ENCODE data around the gene AKR1B15.

AKR1B15 gene

DNA sequence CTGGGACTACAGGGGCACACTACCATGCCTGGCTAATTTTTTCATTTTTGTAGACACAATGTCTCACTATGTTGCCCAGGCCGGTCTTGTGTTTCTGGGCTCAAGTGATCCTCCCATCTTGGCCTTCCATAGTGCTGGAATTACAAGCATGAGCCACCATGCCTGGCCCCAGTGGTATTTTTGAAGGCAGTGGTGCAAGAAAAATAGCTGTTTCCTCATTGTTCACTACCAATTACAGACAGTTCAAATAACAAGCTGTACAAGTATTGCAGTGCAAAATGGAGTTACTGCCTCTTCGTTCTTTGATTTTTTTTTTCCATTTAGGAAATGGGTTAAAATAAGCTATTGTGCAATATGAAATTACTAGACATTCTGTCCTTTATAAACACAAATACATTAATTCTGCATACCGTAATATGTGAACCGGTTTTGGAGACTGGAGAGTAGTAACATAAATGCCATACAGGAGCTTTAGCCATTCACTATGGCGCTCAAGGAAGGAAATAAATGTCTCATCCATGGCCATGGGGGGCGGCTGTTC, 62.8 kb downstream of the AKR1B15 start:
- DNase-seq (ENCODE audit: low read depth in 2 of 3, low spot score in 1 of 3) = no peak

DNA sequence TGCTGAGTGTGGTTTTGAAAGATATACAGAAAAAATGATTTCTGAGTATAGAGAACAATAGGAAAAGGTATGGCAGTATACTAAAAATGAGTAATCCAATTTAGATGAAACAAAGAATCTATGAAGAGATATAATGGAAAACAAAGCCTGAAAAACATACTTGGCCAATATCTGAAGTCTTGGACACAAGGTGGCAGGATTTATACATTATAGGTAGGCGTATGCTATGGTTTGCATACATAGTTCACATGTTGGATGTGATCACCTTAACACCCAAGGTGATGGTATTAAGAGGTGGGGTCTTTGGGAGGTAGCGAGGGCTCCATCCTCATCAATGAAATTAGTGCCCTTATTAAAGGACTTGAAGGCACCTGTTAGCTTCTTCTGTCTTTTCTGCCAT, 63.3 kb downstream of the AKR1B15 start:
- no peak for DNase-seq (ENCODE audit: low read depth in 2 of 3, low spot score in 1 of 3)

DNA sequence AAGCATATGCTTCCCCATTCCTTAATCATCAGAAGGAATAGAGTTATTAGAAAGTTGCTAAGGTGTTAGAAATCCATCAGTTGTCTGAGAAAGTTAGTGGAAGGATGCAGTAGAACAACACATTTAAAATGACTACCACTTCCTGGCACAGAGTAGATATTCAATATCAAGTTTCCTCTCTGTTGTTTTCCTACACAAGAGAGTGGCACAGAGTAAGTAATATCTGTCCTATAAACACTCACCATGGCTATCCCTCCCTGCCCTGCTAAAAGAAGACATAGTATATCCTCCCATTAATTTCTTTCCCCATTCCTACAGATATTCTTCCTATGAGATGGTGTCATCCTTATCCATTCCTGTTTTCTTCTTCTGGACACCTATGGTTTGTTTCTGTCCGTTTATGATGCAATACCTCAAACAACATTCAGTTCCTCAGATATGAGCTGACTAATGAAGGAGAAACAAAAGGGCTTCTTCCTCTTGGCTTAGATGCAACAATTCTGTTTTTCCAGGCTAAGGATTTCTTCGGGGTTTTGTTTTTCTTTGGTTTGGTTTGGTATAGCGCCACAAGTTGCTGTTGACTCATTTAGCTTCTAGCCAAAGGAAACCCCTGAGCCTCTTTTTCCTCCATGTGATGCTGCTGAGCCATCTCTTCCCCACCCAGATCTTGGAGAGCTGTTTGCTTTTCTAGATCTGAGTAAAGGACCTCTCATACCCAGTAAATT, 64.9 kb downstream of the AKR1B15 start:
- peak in 2 of 3 donors; percentile 27 to 29 for DNase-seq (ENCODE audit: low read depth in 2 of 3, low spot score in 1 of 3)

DNA sequence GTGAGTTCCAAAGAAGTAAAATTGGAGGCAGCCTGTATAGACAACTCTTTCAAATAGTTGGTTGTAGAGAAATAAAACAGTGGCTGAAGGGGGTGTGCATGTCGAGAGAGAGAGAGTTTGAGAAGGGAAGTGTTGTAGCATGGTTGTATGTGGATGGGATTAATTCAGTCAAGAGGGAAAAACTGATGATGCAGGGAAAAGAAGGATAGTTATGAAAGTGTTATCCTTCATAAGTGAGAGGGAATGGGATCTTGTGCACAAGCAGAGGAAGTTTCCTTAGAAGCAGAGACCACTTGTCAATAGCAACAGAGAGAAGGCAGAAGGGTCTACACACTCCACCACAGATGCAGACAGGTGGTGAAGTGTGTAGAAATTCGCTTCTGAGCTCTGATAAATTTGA, 67.7 kb downstream of the AKR1B15 start:
- no peak for DNase-seq (ENCODE audit: low read depth in 2 of 3, low spot score in 1 of 3)

DNA sequence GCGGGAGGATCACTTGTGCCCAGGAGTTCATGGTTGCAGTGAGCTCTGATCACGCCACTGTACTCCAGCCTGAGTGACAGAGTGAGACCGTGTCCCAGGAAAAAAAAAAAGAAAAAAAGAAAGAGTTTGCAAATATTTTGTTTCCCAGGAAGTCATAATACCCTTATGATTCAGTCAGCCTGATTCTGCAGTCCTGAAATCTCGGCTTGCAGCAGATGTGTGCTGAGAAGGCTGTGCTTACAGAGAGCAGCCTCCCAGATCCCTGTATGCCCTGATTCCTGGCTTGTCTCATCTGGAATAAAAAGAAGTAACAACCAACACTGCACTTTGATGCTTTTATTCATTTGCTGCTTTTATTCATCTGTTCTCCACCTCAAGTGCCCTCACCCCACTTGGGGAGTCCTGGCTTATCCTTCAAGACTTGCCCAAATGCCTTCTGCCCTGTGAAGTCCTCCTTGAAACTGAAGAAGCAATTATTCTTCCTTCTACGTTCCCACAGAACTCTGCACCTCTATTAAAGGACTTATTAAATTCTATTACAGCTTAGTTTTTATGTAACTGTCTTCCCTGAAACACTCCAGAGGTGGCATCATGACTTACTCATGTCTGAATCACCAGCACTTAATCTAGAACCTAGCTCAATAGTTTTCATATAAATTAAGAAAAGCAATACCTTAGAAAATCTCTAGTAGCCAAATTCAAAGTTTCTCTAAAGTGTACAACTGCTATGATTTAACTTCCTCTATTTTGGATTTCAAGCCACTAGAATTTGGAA, 70.0 kb downstream of the AKR1B15 start:
- DNase-seq (ENCODE audit: low read depth in 2 of 3, low spot score in 1 of 3) = no peak

DNA sequence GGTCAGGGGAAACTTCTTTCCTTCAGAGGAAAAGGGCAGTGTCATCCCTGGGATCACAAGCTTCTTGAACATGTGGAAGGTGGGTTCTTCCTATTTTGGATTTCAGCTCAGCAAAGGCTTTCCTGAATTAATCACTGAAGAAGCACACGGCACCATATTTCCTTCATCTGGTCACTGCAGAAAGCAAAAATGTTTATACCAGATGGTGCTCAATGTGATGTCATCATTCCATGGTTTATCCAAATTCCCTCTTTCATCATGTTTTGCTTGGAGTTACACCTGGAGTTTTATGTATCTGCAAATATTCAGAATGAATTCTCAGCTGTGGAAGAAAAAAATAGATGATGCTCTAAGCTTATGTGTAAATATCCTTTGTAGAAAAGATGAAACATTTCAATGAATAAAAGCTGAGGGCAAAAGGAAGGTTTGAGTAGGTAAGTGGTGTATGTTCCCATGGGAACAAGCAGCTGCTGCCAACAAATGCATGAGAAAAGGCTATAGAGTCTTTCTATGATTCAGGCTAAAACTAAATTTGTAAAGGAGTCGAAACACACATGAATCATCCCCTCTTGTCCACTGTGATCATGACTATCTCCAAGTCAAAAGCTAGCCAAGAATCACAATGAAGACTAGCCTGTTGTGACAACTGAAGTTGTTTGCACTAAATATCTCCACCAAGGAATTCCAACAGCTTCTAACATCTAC, 70.9 kb downstream of the AKR1B15 start:
- no peak for DNase-seq (ENCODE audit: low read depth in 2 of 3, low spot score in 1 of 3)

DNA sequence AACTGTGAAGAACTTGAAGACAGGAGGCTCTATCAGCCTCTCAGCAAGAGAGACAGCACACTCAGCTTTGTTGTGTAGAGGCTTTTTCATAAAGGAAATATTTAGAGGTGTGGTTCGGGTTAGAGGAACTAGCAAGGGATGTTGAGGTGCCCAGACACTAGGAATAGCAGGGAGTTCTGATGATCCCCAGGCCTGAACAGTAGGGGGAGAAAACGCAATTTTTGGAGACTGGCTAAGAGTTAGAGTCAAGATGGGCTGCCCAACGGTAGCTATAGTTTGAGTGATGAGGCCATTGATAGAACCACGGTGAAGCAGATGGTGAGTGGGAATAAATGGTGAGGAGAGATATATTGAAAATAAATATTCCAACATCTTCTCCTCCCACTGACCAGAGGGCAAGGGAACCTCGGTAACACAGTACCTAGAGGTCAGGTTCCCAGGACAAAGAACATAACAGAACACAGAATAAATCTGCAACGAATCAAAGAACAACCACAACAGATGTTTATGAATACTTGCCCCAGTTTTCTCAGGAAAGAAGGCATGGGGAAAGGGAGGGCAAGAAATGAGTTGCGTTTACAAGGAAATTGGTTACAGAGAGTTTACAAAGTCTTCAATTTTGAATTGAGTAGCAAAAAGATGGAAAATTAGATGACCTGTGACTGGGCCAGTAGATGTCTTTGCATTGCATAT, 73.5 kb downstream of the AKR1B15 start:
- DNase-seq (ENCODE audit: low read depth in 2 of 3, low spot score in 1 of 3) = no peak

DNA sequence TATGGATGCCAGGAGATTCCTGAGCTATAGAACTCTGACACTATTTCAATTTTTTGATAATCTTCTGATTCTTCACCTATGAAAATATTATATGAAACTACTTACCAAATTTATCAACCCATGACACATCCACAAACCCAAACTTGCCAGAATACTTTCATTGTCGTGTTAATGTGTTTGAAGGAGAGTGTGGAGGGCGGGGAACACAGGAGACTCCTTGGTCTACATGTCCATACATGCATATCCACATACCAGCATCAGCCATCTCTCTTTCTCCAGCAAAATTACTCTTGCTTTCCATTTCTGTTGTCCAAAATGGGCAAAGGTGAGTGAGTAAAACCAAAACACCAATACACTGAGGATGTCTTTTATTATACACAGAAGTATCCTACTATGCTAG, 74.3 kb downstream of the AKR1B15 start:
- no peak for DNase-seq (ENCODE audit: low read depth in 2 of 3, low spot score in 1 of 3)

DNA sequence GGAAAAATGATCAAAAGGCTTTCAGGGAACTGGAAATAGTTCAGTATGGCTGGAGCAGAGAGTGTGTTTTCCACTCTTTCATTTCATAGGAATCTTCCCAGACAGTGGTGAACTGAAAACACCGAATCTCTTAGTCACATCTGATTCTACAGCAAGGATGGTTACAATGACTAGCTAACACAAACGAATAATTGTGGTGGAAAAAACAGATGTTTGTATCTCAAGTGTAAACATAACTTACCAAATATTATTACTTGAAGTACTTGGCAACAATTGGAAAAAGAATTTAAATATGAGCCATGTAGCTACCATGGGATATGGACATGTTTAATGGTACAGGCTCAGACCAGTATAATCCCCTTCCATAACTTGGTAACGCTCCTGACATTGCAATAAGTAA, 76.6 kb downstream of the AKR1B15 start:
- no peak for DNase-seq (ENCODE audit: low read depth in 2 of 3, low spot score in 1 of 3)

DNA sequence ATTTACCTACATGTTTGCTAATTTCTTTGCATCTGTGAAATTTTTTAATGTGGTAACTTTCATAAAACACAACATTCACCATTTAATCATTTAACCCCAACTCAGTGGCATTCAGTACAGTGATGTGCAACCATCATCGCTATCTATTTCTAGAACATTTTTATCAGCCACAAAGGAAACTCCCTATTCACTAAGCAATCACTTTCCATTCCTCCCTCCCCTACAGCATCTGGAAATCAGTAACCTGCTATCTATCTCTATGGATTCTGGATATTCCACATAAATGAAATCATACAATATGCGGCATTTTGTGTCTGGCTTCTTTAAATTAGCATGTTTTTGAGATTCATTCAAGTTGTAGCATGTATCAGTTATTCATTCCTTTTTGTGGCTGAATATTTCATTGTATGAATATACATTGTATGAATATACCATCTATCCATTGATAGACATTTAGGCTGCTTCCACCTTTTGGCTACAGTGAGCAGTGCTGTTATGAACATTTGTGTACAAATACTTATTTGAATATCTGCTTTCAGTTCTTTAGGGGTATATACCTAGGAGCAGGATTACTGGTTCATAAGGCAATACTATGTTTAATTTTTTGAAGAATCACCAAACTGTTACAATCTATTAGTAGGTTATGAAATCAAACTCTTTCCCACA, 78.3 kb downstream of the AKR1B15 start:
- DNase-seq (ENCODE audit: low read depth in 2 of 3, low spot score in 1 of 3) = no peak

DNA sequence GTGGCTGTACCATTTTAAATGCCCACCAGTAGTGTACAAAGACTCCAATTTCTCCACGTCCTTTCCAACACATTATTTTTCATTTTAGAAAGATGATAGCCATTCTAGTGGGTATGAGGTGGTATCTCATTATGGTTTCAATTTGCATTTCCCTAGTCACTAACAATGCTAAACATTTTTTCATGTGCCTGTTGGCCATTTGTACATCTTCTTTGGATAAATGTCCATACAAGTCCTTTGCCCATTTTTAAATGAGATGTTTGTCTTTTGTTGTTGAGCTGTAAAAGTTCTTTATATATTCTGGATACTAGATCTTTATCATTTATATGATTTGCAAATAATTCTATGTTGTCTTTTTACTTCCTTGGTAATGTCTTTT, 78.9 kb downstream of the AKR1B15 start:
- no peak for DNase-seq (ENCODE audit: low read depth in 2 of 3, low spot score in 1 of 3)

DNA sequence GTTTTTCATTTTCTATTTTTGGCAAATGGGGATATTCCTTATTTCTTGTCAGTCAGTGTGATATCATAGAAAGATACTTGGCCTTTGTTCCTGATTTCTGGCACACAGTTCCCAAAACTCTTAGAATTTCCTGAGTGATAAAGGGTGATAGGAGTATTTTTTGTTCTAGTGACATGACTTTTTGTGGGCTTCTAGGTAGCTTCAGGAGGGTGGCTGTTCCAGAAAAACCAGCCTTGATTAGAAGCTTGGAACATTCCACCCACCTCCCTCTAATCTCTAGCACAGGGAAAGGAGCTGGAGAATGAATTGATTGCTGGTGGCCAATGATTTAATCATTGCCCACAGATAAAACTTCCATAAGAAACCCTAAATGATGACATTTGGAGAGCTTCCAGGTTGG, 80.5 kb downstream of the AKR1B15 start:
- DNase-seq (ENCODE audit: low read depth in 2 of 3, low spot score in 1 of 3) = no peak
